Midbrain (tissue), 1 donor: ENCODE measurements around the gene EPAS1.

Experiments used
- DNase-seq: peaks from one replicate; lab custom pipeline; 2025; lab: John Stamatoyannopoulos, UW

Gene EPAS1

DNA sequence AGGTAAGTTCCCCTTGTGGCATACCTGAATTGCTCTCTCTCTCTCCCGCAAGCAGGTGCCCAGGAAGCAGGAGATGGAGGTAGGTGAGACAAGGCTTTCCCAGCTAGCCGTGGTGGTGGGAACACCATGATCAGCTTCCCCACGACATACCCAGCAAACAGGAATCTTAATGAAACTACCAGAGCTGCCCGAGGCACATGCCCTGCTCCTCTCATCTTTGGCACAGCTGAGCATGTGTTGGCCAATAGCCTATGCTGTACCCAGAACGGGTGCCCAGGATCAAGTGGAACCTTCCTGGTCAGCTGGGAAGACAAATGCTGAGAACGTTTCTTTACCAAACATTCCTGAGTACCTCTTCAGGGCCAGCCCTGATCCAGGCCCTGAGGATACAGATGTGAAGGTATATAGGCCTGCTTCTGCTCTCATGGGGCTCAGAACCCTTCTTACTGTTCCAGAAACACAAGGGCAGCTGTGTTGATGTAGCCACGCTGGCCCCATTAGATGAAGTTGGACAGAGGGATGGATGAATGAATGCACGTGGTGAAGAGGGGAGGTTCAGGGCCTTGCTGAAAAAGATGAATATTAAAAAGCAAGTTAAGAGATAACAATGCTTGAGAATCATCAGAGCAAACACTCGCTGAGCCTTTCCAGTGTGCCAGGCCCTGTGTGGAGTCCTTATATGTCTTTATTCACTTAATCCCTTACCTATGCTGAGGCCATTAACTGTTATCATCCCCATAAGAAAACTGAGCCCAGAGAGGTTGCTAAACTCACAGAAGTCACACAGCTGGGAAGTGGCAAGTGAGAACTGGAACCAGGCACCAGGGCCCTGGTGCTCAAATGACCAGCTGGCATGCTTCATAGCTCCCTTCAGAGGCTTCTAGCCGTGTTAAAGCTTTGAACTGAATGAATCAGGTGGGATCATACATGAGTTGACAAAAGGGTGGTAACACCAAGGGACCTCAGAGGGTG, 113.4 kb downstream of the EPAS1 start:
- DNase-seq = no peak

DNA sequence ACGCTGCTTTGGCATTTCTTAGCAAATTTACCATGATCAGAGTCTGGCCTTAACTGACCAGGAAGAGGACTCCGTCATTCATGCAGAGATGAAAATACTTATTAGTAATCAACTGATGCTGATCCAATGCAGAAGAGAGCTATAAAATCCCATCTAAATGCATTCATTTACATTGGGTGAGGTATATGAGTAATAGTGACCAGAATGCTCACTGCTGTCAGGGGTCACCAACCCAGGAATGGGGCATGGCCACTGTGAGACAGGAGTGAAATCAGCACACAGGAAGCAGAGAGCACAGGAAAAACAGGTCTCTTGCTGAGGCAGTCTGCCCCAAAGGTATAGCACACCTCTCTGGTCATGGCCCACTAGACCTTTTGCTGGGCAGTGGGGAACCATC, 114.0 kb downstream of the EPAS1 start:
- DNase-seq = no peak

DNA sequence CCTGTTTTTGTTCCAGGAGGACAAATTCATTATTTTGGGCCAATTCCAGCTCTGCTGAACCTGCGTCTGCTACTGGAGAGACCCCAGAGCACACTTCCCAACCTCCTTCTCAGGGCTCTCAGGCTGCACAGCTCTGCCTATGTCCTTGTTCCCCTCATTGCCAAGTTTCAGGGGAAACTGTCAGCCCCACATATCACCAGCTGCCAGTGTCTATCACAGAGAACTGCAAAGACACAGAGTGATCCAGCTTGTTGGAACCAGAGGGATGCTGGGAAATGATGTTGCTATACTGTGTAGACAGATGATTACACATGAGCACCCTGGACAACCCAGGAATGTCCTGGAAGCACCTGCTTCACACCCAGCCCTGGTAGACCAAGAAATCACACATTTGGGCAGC, 114.8 kb downstream of the EPAS1 start:
- DNase-seq = no peak

DNA sequence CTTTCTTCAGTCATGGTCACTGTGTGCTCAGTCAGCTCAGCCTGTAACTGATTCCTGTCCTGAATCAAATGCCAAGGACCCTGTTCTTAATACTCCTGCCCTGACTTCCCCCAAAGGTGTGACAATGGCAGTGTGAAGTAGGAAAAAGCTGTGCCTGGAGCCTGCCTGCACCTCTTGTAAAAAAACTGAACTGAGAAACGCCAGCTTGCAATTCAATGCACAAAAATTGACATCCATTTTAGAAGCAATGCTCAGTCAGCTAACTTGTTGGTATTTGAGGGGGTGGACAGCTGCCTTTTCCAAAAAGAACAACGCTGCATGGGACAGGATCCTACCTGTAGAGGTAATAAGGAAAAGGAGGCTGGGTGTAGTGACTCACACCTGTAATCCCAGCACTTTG, 115.9 kb downstream of the EPAS1 start:
- DNase-seq = no peak

DNA sequence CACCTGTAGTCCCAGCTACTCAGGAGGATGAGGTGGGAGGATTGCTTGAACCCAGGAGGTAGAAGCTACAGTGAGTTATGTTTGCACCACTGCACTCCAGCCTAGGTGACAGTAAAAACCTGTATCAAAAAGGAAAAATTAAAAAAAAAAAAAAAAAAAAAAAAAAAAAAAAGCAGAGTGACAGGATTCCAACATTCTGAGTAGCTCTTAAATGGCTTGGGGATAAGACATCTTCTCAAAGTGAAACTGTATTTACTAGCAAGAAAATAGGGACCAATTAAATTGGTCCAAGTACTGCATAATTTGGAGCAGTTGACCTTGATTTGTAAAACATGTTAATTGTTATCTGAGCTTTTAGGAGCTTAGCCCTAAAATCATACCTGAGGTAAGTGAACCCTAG, 116.4 kb downstream of the EPAS1 start:
- no peak for DNase-seq

DNA sequence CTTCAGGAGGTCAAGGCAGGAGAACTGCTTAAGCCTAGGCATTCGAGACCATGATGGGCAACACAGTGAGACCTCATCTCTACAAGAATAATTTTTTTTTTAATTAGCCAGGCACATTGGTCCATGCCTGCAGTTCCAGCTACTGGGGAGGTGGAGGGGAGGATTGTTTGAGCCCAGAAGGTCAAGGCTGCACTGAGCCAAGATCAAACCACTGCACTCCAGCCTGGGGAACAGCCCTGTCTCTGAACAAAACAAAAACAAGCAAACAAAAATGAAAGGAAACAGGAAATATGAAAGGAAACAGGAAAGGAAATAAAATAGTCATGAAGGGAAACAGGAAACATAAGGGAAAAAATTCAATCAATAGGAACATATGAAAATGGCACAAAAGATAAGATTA, 117.5 kb downstream of the EPAS1 start:
- no peak for DNase-seq

DNA sequence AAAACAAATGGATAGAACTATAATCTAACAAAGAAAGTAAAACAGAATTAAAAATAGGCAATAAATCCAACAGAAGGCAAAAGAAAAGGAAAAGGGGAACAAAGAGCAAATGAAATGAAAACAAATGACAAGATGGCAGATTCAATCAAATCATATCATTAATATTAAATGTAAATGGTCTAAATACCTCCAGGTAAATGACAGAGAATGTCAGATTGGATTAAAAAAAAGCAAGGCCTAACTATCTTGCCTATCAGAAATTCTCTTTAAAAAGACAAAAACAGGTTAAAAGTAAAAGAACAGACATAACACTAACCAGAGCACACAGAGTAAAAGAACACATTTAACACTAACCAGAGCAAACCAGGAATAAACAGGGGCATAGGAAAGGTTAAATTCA, 119.1 kb downstream of the EPAS1 start:
- DNase-seq = no peak

DNA sequence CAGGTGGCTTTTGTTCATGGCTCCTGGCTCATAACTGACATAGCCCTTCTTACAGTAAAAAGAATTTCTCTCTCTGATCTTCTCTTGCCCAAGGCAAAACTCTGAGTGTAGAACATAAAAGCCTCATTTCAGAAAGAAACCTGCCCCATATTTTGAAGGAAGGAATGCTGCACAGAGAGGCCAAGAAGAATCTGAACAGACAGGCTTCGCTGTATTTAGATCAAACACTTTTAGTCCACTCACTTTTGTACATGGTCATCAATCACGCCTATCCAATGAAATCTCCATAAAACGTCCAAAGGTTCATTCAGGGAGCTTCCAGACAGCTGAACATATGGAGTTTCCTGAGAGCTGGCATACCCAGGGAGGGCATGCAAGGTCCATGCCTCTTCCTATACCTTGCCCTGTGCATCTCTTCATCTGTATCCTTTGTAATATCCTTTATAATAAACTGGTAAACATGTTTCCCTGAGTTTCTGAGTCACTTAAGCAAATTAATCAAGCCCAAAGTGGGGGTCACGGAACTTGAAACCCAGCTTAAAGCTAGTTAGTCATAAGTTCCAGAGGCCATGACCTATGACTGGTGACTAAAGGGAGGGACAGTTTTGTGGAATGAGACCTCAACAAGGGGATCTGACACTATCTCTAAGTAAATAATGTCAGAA, 119.7 kb downstream of the EPAS1 start:
- no peak for DNase-seq

DNA sequence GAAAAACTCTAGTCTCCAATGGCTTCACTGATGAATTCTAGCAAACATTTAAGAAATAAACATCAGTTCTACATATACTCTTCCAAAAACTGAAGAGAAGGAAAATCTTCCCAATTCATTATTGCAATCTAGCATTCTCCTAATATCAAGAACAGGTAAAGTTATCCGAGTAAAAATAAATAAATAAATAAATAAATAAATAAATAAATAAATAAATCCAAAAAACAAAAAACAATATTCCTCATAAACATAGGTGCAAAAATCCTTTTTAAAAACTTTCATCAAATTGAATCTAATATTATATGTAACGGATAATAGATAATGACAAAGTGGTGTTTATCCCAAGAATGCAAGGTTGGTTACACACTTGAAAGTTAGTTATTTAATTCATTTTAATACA, 123.7 kb downstream of the EPAS1 start:
- DNase-seq = no peak

DNA sequence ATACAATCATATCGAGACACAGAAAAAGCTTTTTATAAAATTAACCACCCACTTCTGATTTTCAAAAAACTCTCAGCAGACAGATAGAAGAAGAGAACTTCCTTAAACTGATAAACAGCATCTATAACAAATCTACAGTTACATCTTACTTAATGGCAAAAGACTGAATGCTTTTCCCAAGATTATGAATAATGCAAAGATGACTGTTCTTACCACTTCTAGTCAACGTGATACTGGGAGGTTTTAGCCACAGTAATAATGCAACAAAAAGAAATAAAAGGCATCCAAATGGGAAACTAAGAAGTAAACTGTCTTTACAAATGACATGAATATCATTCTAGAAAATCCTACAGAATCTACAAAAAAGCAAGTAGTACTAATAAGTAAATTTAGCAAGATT, 124.2 kb downstream of the EPAS1 start:
- DNase-seq = no peak

DNA sequence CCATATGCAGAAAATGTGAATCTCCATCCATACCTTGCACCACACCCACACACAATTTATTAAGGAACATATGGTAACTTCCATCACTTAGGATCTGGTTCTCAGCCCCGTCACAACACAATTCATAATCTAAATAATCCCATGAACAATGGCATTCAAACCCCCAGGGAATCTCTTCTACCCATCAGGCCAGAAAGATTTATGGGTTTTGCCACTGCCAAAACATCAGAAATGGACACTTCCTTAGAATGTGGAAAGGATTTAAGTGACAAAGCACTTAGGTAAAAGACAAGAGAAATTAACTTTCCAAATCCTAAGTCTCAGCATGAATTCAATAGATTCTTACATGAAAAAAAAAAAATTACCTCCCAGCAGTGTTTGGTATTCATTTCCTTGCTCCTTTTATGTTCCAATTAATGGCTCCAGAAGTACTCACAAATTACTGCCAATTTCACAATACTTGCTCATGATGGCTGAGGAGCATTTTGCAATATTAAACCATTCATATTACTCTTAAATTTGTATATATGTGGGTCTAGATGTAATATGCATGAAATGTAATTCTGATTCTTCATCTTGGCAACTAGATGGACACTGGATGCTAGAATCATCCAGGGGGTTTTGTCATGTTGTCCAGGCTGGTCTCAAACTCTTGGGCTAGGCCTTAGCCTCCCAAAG, 125.6 kb downstream of the EPAS1 start:
- no peak for DNase-seq

DNA sequence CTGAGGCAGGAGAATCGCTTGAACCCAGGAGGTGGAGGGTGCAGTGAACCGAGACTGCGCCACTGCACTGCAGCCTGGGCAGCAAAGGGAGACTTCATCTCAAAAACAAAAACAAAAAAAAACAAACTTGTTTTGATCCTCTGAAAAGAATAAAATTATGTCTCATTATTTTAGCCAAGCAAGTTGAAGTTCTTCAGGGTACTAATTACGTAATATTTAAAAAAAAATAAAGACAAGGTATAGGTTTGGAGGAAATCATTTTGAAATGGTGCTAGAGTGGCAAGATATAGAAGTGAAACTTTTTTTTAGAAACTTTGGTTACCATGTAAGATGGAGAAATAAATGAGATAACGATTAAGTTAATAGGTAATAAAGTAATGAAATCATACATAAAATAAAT, 127.7 kb downstream of the EPAS1 start:
- no peak for DNase-seq

DNA sequence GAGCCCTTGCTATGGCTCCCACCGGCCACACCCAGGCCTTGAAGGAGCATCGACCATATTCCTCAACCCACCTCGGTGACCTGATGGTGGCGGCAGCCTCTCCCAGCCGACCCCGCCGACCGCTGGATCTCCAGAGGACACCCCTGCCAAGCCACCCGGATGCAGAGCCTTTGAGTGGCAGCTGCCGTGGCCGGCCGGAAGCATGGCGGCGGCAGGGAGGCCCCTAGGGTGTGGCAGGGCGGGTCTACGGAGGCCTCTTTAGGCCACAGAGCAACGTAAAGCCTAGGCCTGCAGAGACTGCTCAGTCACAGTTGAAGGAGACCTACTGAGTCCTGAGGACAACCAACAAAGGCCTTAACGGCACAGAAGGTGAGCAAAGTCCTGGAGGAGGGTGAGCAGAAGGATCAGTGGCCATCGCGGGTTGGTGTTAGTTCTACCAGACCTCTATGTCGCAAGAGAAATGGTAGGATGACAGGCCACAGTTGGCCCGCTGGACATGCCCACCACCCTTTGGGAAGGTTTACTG, 131.8 kb downstream of the EPAS1 start:
- DNase-seq = no peak

DNA sequence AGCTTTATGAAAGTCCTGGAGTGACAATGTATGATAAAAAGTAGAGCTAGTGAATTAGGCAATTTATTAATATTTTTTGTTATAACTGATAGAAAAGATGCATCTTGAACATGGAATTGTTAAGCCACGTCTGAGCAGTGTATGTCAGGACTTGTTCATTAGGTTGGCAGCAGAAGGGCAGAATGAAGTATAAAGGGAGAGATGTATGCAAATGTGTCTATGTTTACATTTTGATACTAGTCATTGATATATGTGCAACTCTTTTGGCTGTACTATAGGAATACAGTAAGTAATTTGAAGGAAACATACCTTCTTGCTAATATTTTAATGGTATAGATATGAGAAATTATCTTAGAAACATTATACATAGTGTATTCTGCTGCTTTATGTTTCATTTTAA, 133.2 kb downstream of the EPAS1 start:
- DNase-seq = no peak

DNA sequence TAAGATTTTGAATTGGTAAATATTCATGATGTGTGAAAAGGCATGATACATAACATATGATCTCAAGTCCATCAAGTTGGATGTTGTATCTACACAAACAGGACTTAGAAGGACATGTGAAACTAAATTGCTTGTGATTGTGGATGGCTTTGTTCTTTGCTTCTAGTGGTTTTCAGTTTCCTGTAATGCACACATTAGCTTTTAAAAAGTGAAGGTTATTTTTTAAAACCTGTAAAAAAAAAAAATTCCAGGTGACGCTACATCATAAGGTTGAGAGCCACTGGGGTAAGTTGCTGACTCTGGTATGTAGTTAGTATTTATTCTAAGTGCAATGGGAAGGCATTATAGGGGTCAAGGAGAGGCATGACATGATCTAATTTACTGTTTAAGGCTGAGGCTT, 133.8 kb downstream of the EPAS1 start:
- no peak for DNase-seq

DNA sequence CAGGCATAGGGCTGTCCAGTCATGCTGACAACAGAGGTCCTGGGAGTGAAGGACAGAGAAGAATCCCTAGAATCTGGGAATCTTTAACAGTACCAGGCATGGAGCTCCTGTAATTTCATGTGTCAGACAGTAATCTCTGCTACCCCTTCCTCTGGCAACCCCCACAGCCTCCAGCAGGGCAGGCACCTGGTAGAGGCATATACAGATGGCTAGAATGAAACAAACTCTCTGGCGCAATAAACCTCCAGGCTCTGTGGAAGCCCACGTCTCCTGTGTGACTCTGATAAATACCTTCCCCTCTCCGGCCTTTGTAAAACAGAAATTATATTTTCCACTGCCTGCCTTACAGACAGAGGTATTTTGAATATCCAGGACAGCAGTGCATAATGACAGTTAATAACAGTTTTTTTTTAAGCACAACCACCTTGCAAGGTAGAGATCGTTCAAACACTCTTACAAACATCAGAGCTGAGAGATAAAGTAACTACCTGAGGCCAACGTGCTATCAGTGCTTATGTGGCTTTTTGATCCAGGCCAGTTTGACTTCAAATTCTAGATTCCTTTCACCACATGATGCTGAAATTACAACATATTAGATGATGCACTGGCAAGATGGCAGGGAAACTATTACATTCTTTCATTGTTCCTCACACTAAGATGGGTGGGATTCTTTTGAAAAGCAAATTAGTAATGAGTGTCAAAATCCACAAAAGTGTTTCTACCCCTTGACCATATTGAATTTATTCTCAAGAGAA, 134.5 kb downstream of the EPAS1 start:
- no peak for DNase-seq

DNA sequence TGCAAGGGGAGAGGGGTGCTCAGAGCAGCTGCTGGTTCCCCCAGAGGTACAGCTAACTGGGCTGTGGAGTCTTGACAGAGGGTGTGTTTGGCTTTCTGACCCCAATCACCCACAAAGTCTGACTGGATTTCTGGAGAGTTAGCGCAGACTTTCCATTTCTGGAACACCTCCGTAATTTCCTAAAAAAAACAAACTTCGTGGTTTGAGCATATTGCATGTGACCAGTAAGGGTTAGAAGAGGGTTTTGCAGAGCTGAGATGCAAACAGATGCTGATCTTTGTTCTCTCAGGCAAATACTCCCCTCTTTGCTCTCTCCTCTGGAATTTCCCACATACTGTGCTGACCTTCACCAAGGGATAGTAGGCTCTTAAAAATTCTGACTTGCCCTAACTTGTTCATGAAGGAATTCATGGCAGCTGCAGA, 137.7 kb downstream of the EPAS1 start:
- DNase-seq = no peak

DNA sequence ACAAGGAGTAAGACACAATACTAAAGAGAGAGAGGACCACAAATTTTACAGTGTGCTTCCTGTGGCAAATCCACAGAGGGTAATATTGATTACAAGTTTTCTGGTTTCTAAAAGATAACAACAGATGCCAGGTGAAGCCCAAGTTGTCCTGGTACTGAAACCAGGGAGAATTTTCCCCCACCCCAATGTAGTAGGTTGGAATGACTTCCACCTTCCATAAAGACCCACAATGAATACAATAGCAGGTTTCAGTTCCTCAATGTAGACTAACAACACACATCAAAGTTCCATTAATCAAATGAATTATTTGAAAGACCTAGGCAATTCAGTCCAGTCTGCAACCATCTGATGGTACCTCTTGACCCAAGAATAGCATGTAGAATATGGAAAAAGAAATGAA, 138.1 kb downstream of the EPAS1 start:
- no peak for DNase-seq

DNA sequence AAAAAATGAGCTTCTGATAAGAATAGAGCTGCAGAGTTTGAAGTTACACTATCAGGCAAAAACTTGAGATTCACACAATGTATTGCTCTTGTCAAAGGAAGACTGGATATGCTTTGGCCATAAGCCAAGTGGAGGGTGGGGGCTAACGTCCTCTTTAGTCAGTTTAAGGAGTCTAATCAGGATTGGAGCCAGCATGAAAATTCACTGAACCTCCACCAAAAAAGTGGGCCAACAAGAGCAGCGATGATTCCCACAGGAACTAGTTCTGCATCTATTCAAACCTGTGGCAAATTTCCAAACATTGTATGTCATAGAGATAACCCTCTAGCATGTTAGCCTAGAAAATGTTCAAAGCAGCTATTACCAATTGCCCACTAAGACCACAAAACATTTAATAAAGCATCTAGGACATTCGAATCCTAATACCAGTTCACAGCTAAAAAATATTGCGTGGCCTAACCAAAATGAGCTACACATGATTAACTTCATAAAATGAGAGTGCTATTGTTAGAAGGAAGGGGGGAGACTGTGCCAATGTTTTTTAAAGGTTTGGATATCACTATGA, 138.7 kb downstream of the EPAS1 start:
- DNase-seq = no peak
